B cell (primary cell): ENCODE results near the gene SMIM5. TPM values are rescaled to one million over a fixed set of nuclear protein-coding genes. Genes with fewer than 3 reads are reported as not detected.

Experiments used
- ATAC-seq: fragments of 200-7000 bp; cut with Tn5 transposase; one replicate; pipeline ENCODE4 v1.10.0; 2021; ENCODE audit warnings: low read depth, mild to moderate bottlenecking, moderate number of reproducible peaks, moderate library complexity
- CTCF ChIA-PET: fragments of 350-600 bp; sonication (Branson Sonifier 250); formaldehyde crosslinking; loops from one replicate; lab custom pipeline; 2021; ENCODE audit warnings: antibody characterized with exemption, inconsistent platforms; lab: Charles Lee
- POLR2A ChIA-PET: fragments of 350-600 bp; sonication (Branson Sonifier 250); formaldehyde crosslinking; loops from one replicate; lab custom pipeline; 2021; ENCODE audit warnings: antibody characterized with exemption; lab: Charles Lee
- DNase-seq: peaks from one replicate; pipeline ENCODE4 v3.0.0; 2013
- H2AFZ ChIP-seq: 2 replicates; pipeline ENCODE4 v1.6.1; 2012; ENCODE audit warnings: mild to moderate bottlenecking, low read depth, low read length; ENCODE audit not compliant: insufficient read depth, poor library complexity, severe bottlenecking
- H3K27ac ChIP-seq, 2 donors: 1 replicate in 1 of 2; 2 replicates in 1 of 2; pipeline ENCODE4 v1.5.1; 2012 to 2013; ENCODE audit warnings: low read length in 2 of 2, mild to moderate bottlenecking in 2 of 2, moderate library complexity in 1 of 2
- H3K27me3 ChIP-seq, 4 experiments: fragments of 200-600 bp in 1 of 4; sonication (generic) in 1 of 4; replicated peaks in 1 of 4; 1 replicate in 2 of 4; 2 replicates in 2 of 4; pipeline versions ENCODE4 v1.6.1 to v1.7.0; 2013 to 2016; ENCODE audit warnings: low read length in 3 of 4, mild to moderate bottlenecking in 2 of 4, mixed read lengths in 1 of 4, moderate library complexity in 1 of 4; ENCODE audit not compliant: insufficient read depth in 4 of 4, control insufficient read depth in 3 of 4; ENCODE audit errors: control extremely low read depth in 1 of 4
- H3K36me3 ChIP-seq, 2 experiments: replicated peaks in 1 of 2; 1 replicate in 1 of 2; 2 replicates in 1 of 2; pipeline versions ENCODE4 v1.6.1 to v1.7.1; 2013; ENCODE audit warnings: low read length in 1 of 2; ENCODE audit not compliant: insufficient read depth in 2 of 2, control insufficient read depth in 1 of 2; ENCODE audit errors: control extremely low read depth in 1 of 2, extremely low read depth in 1 of 2
- H3K4me1 ChIP-seq, 2 donors: fragments of 200-600 bp in 1 of 2; sonication (generic) in 1 of 2; 1 replicate in 1 of 2; 2 replicates in 1 of 2; pipeline versions ENCODE4 v1.5.1 to v1.6.1; 2013 to 2017; ENCODE audit warnings: low read length in 2 of 2; ENCODE audit not compliant: control insufficient read depth in 2 of 2, insufficient read depth in 2 of 2
- H3K4me2 ChIP-seq: replicated peaks from 2 replicates; pipeline ENCODE3; 2012; ENCODE audit warnings: mild to moderate bottlenecking, low read depth, low read length; ENCODE audit not compliant: poor library complexity, severe bottlenecking
- H3K4me3 ChIP-seq, 5 experiments: fragments of 200-600 bp in 1 of 5; sonication (generic) in 1 of 5; 1 replicate in 3 of 5; 2 replicates in 2 of 5; pipeline versions ENCODE4 v1.5.1 to v1.7.0; 2011 to 2016; ENCODE audit warnings: low read length in 4 of 5, mild to moderate bottlenecking in 4 of 5, low read depth in 2 of 5, control low read depth in 1 of 5, moderate library complexity in 1 of 5; ENCODE audit not compliant: insufficient read depth in 1 of 5; ENCODE audit errors: control extremely low read depth in 1 of 5, extremely low read depth in 1 of 5
- H3K79me2 ChIP-seq: fragments of 200-600 bp; sonication (generic); one replicate; pipeline ENCODE4 v1.6.0; 2016; ENCODE audit warnings: low read length; ENCODE audit not compliant: control insufficient read depth, insufficient read depth
- H3K9ac ChIP-seq: fragments of 200-600 bp; sonication (generic); 2 replicates; pipeline ENCODE4 v1.6.1; 2017; ENCODE audit warnings: mild to moderate bottlenecking, low read length, moderate library complexity
- H3K9me3 ChIP-seq, 3 donors: one replicate each; pipeline versions ENCODE4 v1.6.1 to v1.7.1; 2013; ENCODE audit warnings: low read length in 2 of 3; ENCODE audit not compliant: control insufficient read depth in 2 of 3, insufficient read depth in 1 of 3; ENCODE audit errors: control extremely low read depth in 1 of 3
- H4K20me1 ChIP-seq: 2 replicates; pipeline ENCODE4 v1.6.0; 2012; ENCODE audit warnings: mild to moderate bottlenecking, low read length; ENCODE audit not compliant: insufficient read depth, control insufficient read depth, poor library complexity, severe bottlenecking
- H3K27ac Mint-ChIP-seq: one replicate; pipeline ENCODE4 v1.8.0; 2021; ENCODE audit warnings: mixed read lengths
- H3K27me3 Mint-ChIP-seq: one replicate; pipeline ENCODE4 v1.8.0; 2021; ENCODE audit warnings: mixed read lengths
- H3K4me1 Mint-ChIP-seq: one replicate; pipeline ENCODE4 v1.8.0; 2021; ENCODE audit warnings: mixed read lengths
- H3K4me3 Mint-ChIP-seq: one replicate; pipeline ENCODE4 v1.8.0; 2021; ENCODE audit warnings: mixed read lengths
- H3K9me3 Mint-ChIP-seq: one replicate; pipeline ENCODE4 v1.8.0; 2022; ENCODE audit warnings: mixed read lengths; ENCODE audit not compliant: insufficient read depth
- CTCF ChIP-seq: fragments of 200-600 bp; IDR thresholded peaks from one replicate; pipeline ENCODE4 v1.8.0; 2022; ENCODE audit warnings: antibody characterized with exemption, mild to moderate bottlenecking
- EZH2 ChIP-seq: IDR thresholded peaks from 2 replicates; pipeline ENCODE4 v1.6.1; 2012; ENCODE audit warnings: borderline replicate concordance, low read depth, mild to moderate bottlenecking, moderate library complexity, low read length; ENCODE audit not compliant: insufficient read depth, poor library complexity, severe bottlenecking
- WGBS: methylation state at CpG from one replicate; pipeline ENCODE4 v1.1.5; 2013; ENCODE audit warnings: missing lambda C conversion rate; ENCODE audit not compliant: insufficient coverage; 5-methylcytosine and 5-hydroxymethylcytosine counted together
- intact Hi-C: fragments of 100-400 bp; cut with micrococcal nuclease; formaldehyde crosslinking; loops from one replicate; pipeline ENCODE4 v1.10.0; 2022
- polyA plus RNA-seq: library from polyadenylated mRNA; depleted of rRNA; stranded (reverse); fragments of >200 nt; gene quantifications from 2 replicates; pipeline ENCODE4 v1.2.3, GENCODE V29; 2012
- total RNA-seq, 2 donors: library from RNA; stranded (reverse); fragments of 120-200 nt in 1 of 2; gene quantifications; 1 replicate in 1 of 2; 2 replicates in 1 of 2; pipeline versions ENCODE4 v1.2.3 to v1.2.4, GENCODE V29; 2013 to 2022

SMIM5 gene
- total and polyA plus RNA-seq, 2 donors (not counting 1 experiment from before 2014, with no cell fraction given): 0.62 to 7.6 TPM

GRCh38 chr17:75681289-75681688 lies 48.1 kb downstream of the SMIM5 start:
- TF ChIP-seq EZH2 (no peak), CTCF (no peak)
- no peak overlapping the region for H2AFZ ChIP-seq
- H4K20me1 ChIP-seq: peaks cover 75% of the 10 kb centered on the region
- H3K4me3 Mint-ChIP-seq: no peak overlapping the region
- H3K4me1 ChIP-seq: peaks cover 4 to 12% of the 10 kb centered on the region in 2 donors
- no peaks in the 10 kb centered on the region for H3K27me3 ChIP-seq
- intact Hi-C loops: no loop called here
- no peak overlapping the region for H3K4me3 ChIP-seq
- WGBS: 100% methylated on average over 2 of the region's 3 CpGs
- DNase-seq (no peak), ATAC-seq (no peak)
- no peak overlapping the region for H3K27ac Mint-ChIP-seq
- ChIA-PET CTCF (interaction anchor here (1.0 to 1.1 kb wide), 2 partner anchors 9 to 65 kb away, joined by 3 read pairs; no protein-coding TSS in a partner anchor), POLR2A (no interaction called here)
- H3K36me3 ChIP-seq: peaks cover 8 to 38% of the 10 kb centered on the region in 2 experiments
- H3K9me3 Mint-ChIP-seq: no peaks in the 10 kb centered on the region
- peaks cover 26% of the 10 kb centered on the region for H3K4me1 Mint-ChIP-seq
- no peak overlapping the region for H3K27ac ChIP-seq
- no peaks in the 10 kb centered on the region for H3K27me3 Mint-ChIP-seq
- H3K9ac ChIP-seq: no peak overlapping the region
- H3K4me2 ChIP-seq: no peak overlapping the region
- H3K9me3 ChIP-seq: no peaks in the 10 kb centered on the region
- H3K79me2 ChIP-seq: peaks cover 92% of the 10 kb centered on the region

GRCh38 chr17:75683583-75683982 lies 50.3 kb downstream of the SMIM5 start:
- no peaks in the 10 kb centered on the region for H3K9me3 ChIP-seq
- no peak overlapping the region for H3K4me3 Mint-ChIP-seq
- H3K79me2 ChIP-seq: peaks cover 98% of the 10 kb centered on the region
- peaks cover 20 to 33% of the 10 kb centered on the region in 2 donors for H3K4me1 ChIP-seq
- H3K4me3 ChIP-seq: no peak overlapping the region
- TF ChIP-seq EZH2 (no peak), CTCF (no peak)
- DNase-seq (no peak), ATAC-seq (no peak)
- CTCF ChIA-PET: interaction anchor here (0.7 to 2.1 kb wide), 4 partner anchors 9 to 64 kb away, joined by 3 to 11 read pairs (median 7); partner anchors contain the start of gene SMIM5
- H3K27me3 Mint-ChIP-seq: no peaks in the 10 kb centered on the region
- no peak overlapping the region for H3K9ac ChIP-seq
- no peaks in the 10 kb centered on the region for H3K27me3 ChIP-seq
- H3K36me3 ChIP-seq: peaks cover 4 to 37% of the 10 kb centered on the region in 2 experiments
- intact Hi-C loops: no loop called here
- peaks cover 38% of the 10 kb centered on the region for H3K4me1 Mint-ChIP-seq
- no peak overlapping the region for H3K27ac ChIP-seq
- WGBS: 94% methylated on average over 4 of the region's 4 CpGs
- H3K27ac Mint-ChIP-seq: no peak overlapping the region
- H4K20me1 ChIP-seq: peaks cover 69% of the 10 kb centered on the region
- H2AFZ ChIP-seq: no peak overlapping the region
- no peaks in the 10 kb centered on the region for H3K9me3 Mint-ChIP-seq
- POLR2A ChIA-PET: no interaction called here
- H3K4me2 ChIP-seq: no peak overlapping the region
